Measurements from ENCODE around the gene ABCC9. TPM values are rescaled to one million over a fixed set of nuclear protein-coding genes. Genes with fewer than 3 reads are reported as not detected.
"Not testable (repeated sequence)": the region's sequence is repeated elsewhere in the genome, so short reads cannot be mapped to it uniquely, and the experiment has no call there.

ABCC9 gene
- total RNA-seq, 6 donors from 2014 or later = 9.4 to 23.4 (median 15.1) TPM

DNA sequence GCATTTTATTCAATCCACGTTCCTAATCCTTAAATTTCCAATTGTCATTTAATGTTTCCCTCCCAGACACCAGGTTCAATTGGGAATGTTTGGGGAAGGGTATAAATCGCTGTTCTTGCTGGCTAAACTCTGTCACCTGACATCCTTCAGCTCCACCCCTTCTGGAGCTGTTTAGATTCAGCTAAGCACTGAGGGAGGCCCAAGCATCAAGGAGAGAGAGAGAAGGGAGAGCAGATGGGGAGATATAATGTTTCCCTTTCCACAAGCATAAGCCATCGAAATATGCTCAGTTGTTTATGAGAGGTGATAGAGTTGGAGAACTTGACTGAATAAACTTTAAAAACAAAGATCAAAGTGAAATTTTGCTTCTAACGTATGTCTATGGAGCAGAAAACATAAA lies 1.8 kb downstream of the ABCC9 start:
- Histone ChIP-seq H3K4me3 (peak overlapping the region in 2 of 4 donors; percentile 49 to 52), H3K4me1 (no peaks in the 10 kb centered on the region), H3K27ac (peak overlapping the region in 2 of 4 donors; percentile 83 to 84), H3K9me3 (no peaks in the 10 kb centered on the region), H3K27me3 (no peaks in the 10 kb centered on the region), H3K36me3 (no peaks in the 10 kb centered on the region)
- no peak for DNase-seq
- TF ChIP-seq POLR2A (IDR thresholded peaks at IDR 0.05) (peak in 1 of 4 donors; percentile 33), EP300 (IDR thresholded peaks at IDR 0.05) (no peak)
- no peak for ATAC-seq (ENCODE audit: low FRiP score in 2 of 2)
- WGBS, 2 donors = 53 to 65% methylated on average over 4 of the region's 4 CpGs

DNA sequence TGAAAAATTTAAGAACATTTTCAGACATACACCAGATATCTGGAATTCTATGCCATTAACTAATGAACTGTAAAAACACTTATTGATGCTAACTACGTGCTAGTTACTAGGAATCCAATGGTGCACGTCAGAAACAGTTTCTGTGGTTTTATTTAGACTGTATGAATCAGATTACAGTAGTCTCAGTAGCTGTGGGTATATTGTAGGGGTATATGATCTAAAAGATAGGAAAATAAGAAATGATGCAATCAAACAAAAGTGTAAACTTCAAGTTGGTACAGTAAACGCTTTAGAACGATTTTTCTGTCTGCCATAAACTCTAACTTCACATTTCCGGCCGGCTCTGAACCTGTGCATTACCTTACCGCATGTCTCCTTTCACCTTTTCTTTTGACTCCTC lies 2.3 kb downstream of the ABCC9 start:
- TF ChIP-seq POLR2A (IDR thresholded peaks at IDR 0.05) (no peak), CTCF (IDR thresholded peaks at IDR 0.05) (no peak), EP300 (IDR thresholded peaks at IDR 0.05) (no peak), POLR2AphosphoS5 (IDR thresholded peaks at IDR 0.05) (no peak)
- Histone ChIP-seq H3K4me3 (no peak overlapping the region), H3K9me3 (no peaks in the 10 kb centered on the region), H3K36me3 (no peaks in the 10 kb centered on the region), H3K27me3 (no peaks in the 10 kb centered on the region), H3K27ac (peak overlapping the region in 1 of 4 donors; percentile 84), H3K4me1 (no peaks in the 10 kb centered on the region)
- ATAC-seq (ENCODE audit: low FRiP score in 2 of 2) (no peak), DNase-seq (no peak)
- 74 to 77% methylated on average over 7 of the region's 7 CpGs for whole genome bisulfite sequencing, 2 donors

- DNase-seq = no peak
- Histone ChIP-seq H3K4me3 (no peak overlapping the region), H3K4me1 (no peaks in the 10 kb centered on the region), H3K9me3 (no peaks in the 10 kb centered on the region), H3K27me3 (no peaks in the 10 kb centered on the region), H3K36me3 (no peaks in the 10 kb centered on the region), H3K27ac (no peak overlapping the region)
- no peak for TF ChIP-seq EP300 (IDR thresholded peaks at IDR 0.05)
- 78 to 83% methylated on average over 1 of the region's 1 CpG for WGBS, 2 donors
- no peak for ATAC-seq (ENCODE audit: low FRiP score in 2 of 2)
These were observed 7.1 kb downstream of the ABCC9 start for GRCh38 chr12:21934173-21934572.

GRCh38 chr12:21933656-21934055 lies 7.6 kb downstream of the ABCC9 start:
- Histone ChIP-seq H3K9me3 (no peaks in the 10 kb centered on the region), H3K4me1 (no peaks in the 10 kb centered on the region), H3K27me3 (no peaks in the 10 kb centered on the region), H3K36me3 (no peaks in the 10 kb centered on the region), H3K4me3 (no peak overlapping the region), H3K27ac (no peak overlapping the region)
- no peak for DNase-seq
- TF ChIP-seq EP300 (IDR thresholded peaks at IDR 0.05) = no peak
- TF ChIP-seq CTCF (IDR thresholded peaks at IDR 0.05) = no peak
- no peak for TF ChIP-seq POLR2A (IDR thresholded peaks at IDR 0.05)
- TF ChIP-seq POLR2AphosphoS5 (IDR thresholded peaks at IDR 0.05) = no peak
- 84 to 87% methylated on average over 4 of the region's 4 CpGs for WGBS, 2 donors
- ATAC-seq (ENCODE audit: low FRiP score in 2 of 2) = no peak

GRCh38 chr12:21929972-21930371 lies 11.3 kb downstream of the ABCC9 start:
- not testable (repeated sequence) for DNase-seq; H3K36me3 ChIP-seq; H3K27ac ChIP-seq; H3K9me3 ChIP-seq; H3K27me3 ChIP-seq; H3K4me1 ChIP-seq; ATAC-seq (ENCODE audit: low FRiP score in 2 of 2); H3K4me3 ChIP-seq
- WGBS, 2 donors = 100% methylated on average over 1 of the region's 1 CpG

- no peak overlapping the region for H3K27ac ChIP-seq
- no peaks in the 10 kb centered on the region for H3K36me3 ChIP-seq
- no peak for TF ChIP-seq CTCF (IDR thresholded peaks at IDR 0.05)
- ATAC-seq (ENCODE audit: low FRiP score in 2 of 2) = no peak
- no peaks in the 10 kb centered on the region for H3K9me3 ChIP-seq
- DNase-seq = no peak
- H3K4me3 ChIP-seq = no peak overlapping the region
- 94 to 100% methylated on average over 3 of the region's 3 CpGs for WGBS, 2 donors
- no peaks in the 10 kb centered on the region for H3K4me1 ChIP-seq
- H3K27me3 ChIP-seq = no peaks in the 10 kb centered on the region
These were observed 15.8 kb downstream of the ABCC9 start for GRCh38 chr12:21925296-21925913.
